Osteocyte (in vitro differentiated cells): ENCODE results near the gene MPP1. TPM values are rescaled to one million over a fixed set of nuclear protein-coding genes. Genes with fewer than 3 reads are reported as not detected.

Experiments
- DNase-seq: peaks from one replicate; pipeline ENCODE4 v3.0.0; 2021; ENCODE audit warnings: mixed read lengths; ENCODE audit not compliant: unreplicated experiment; ENCODE audit errors: extremely low spot score
- H3K27ac Mint-ChIP-seq: one replicate; pipeline ENCODE4 v1.8.0; 2021; ENCODE audit warnings: mild to moderate bottlenecking, mixed read lengths; ENCODE audit not compliant: unreplicated experiment
- H3K27me3 Mint-ChIP-seq: one replicate; pipeline ENCODE4 v1.8.0; 2021; ENCODE audit warnings: mixed read lengths; ENCODE audit not compliant: unreplicated experiment
- H3K36me3 Mint-ChIP-seq: one replicate; pipeline ENCODE4 v1.8.0; 2021; ENCODE audit warnings: mixed read lengths; ENCODE audit not compliant: unreplicated experiment
- H3K4me1 Mint-ChIP-seq: one replicate; pipeline ENCODE4 v1.8.0; 2021; ENCODE audit warnings: mixed read lengths; ENCODE audit not compliant: unreplicated experiment
- H3K4me3 Mint-ChIP-seq: one replicate; pipeline ENCODE4 v1.8.0; 2021; ENCODE audit warnings: mild to moderate bottlenecking, moderate library complexity, mixed read lengths; ENCODE audit not compliant: unreplicated experiment
- H3K9me3 Mint-ChIP-seq: one replicate; pipeline ENCODE4 v1.8.0; 2021; ENCODE audit warnings: mixed read lengths; ENCODE audit not compliant: unreplicated experiment
- CTCF ChIP-seq: fragments of 200-600 bp; sonication (generic); IDR thresholded peaks from 2 replicates; pipeline ENCODE4 v1.5.0; 2021; ENCODE audit warnings: antibody characterized with exemption, mild to moderate bottlenecking, moderate library complexity
- total RNA-seq: library from RNA; stranded (reverse); gene quantifications from 2 replicates; pipeline ENCODE4 v1.2.1, GENCODE V29; 2021

MPP1 gene
- total RNA-seq, 1 donor from 2014 or later: 11.2 TPM

GRCh38 chrX:154806837-154807501 is 1.7 kb upstream of the MPP1 start:
- H3K27me3 Mint-ChIP-seq: peaks cover 9% of the 10 kb centered on the region
- H3K4me1 Mint-ChIP-seq: peaks cover 13% of the 10 kb centered on the region
- H3K27ac Mint-ChIP-seq: no peak overlapping the region
- no peak for DNase-seq
- peaks cover 21% of the 10 kb centered on the region for H3K9me3 Mint-ChIP-seq
- no peak overlapping the region for H3K4me3 Mint-ChIP-seq
- TF ChIP-seq CTCF: no peak
- no peaks in the 10 kb centered on the region for H3K36me3 Mint-ChIP-seq

- no peak for TF ChIP-seq CTCF
- Mint-ChIP-seq H3K4me3 (peak overlapping the region; percentile 81), H3K4me1 (peaks cover 13% of the 10 kb centered on the region), H3K9me3 (peaks cover 21% of the 10 kb centered on the region), H3K36me3 (no peaks in the 10 kb centered on the region), H3K27me3 (peaks cover 6% of the 10 kb centered on the region), H3K27ac (peak overlapping the region; percentile 56)
- DNase-seq: no peak
These were observed 409 bp upstream of the MPP1 start for GRCh38 chrX:154805696-154806091.

- no peak for DNase-seq
- no peak for TF ChIP-seq CTCF
- Mint-ChIP-seq H3K9me3 (peaks cover 21% of the 10 kb centered on the region), H3K4me1 (peaks cover 22% of the 10 kb centered on the region), H3K27me3 (peaks cover 6% of the 10 kb centered on the region), H3K4me3 (peak overlapping the region; percentile 81), H3K36me3 (no peaks in the 10 kb centered on the region), H3K27ac (no peak overlapping the region)
These were observed 876 bp downstream of the MPP1 start for GRCh38 chrX:154804261-154804956.

GRCh38 chrX:154802947-154803346 is 2.3 kb downstream of the MPP1 start:
- no peak overlapping the region for H3K27ac Mint-ChIP-seq
- no peak for TF ChIP-seq CTCF
- no peaks in the 10 kb centered on the region for H3K27me3 Mint-ChIP-seq
- H3K4me3 Mint-ChIP-seq: no peak overlapping the region
- peaks cover 11% of the 10 kb centered on the region for H3K9me3 Mint-ChIP-seq
- no peak for DNase-seq
- no peaks in the 10 kb centered on the region for H3K36me3 Mint-ChIP-seq
- peaks cover 33% of the 10 kb centered on the region for H3K4me1 Mint-ChIP-seq

- no peaks in the 10 kb centered on the region for H3K27me3 Mint-ChIP-seq
- H3K27ac Mint-ChIP-seq: no peak overlapping the region
- TF ChIP-seq CTCF: no peak
- peaks cover 38% of the 10 kb centered on the region for H3K4me1 Mint-ChIP-seq
- DNase-seq: no peak
- no peaks in the 10 kb centered on the region for H3K36me3 Mint-ChIP-seq
- H3K4me3 Mint-ChIP-seq: no peak overlapping the region
- peaks cover 3% of the 10 kb centered on the region for H3K9me3 Mint-ChIP-seq
These were observed 4.6 kb downstream of the MPP1 start for GRCh38 chrX:154800478-154801210.
